ENCODE results near the gene U2AF2.

DNA sequence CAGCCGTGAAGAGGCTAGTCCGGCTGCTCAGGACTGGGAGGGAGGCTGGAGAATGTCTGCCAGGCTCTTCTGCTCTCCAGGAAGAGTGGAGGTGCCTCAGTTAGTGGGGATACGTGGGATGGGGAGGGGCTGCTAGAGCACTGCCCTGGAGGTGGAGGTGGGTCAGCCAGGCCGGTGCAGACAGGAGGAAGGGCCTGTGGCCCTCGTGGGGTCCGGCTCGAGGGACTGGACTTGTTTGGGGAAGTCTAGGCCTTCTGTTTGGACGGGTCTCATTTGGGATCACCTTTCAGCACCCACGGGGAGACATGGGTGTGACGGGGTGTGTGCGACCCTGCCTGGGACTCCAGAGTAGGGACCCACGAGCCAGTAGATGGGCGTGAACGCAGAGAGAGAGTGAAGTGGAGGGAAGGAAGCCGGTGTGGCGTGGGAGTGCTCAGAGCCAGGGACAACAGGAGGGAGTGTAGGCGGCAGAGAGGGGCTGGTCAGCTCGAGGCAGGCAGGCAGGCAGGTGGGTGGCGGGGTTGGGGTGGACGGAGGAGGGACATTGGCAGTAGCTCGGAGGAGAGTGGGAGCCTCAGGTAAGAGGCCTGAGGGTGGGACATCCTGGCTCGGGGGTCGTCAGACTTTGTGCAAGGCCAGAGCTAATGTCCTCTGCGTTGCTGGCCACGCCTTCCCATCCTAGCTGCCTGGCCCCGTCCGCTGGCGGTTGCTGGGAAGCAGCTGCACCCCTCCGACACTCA is 31.6 kb downstream of the U2AF2 start:
- TF ChIP-seq GATA2 (IDR thresholded peaks at IDR 0.05; ENCODE audit: low read depth, low read length), result no peak
- TF ChIP-seq GATA3 (IDR thresholded peaks at IDR 0.05; ENCODE audit: low read depth, low read length), result no peak

Measured in SH-SY5Y (cell line).